PC-3 (cell line): ENCODE results near the gene WDR55. TPM values are rescaled to one million over a fixed set of nuclear protein-coding genes. Genes with fewer than 3 reads are reported as not detected.

ENCODE experiments used
- ATAC-seq: fragments of 200-7000 bp; cut with Tn5 transposase; 2 replicates; pipeline ENCODE4 v1.9.1; 2020; ENCODE audit warnings: mild to moderate bottlenecking, moderate library complexity
- BruUV-seq: library from RNA; stranded (reverse); fragments of 400-500 nt; replicated peaks from 2 replicates; lab custom pipeline; 2021; lab: Mats Ljungman, UMichigan
- CTCF ChIA-PET: fragments of 300-600 bp; sonication (Branson Sonifier 250); formaldehyde crosslinking; loops from one replicate; lab custom pipeline; 2022; ENCODE audit warnings: antibody characterized with exemption; lab: Charles Lee
- POLR2A ChIA-PET: fragments of 300-600 bp; sonication (Branson Sonifier 250); formaldehyde crosslinking; loops from one replicate; lab custom pipeline; 2022; ENCODE audit warnings: antibody characterized with exemption; ENCODE audit not compliant: unreplicated experiment; lab: Charles Lee
- DNase-seq: peaks from one replicate; pipeline ENCODE4 v3.0.0-alpha.2; 2015
- H2AFZ ChIP-seq: fragments of 300-600 bp; sonication (generic); 2 replicates; pipeline ENCODE4 v1.6.0; 2016; ENCODE audit warnings: antibody characterized with exemption, low read length
- H3F3A ChIP-seq: fragments of 300-600 bp; sonication (generic); one replicate; pipeline ENCODE4 v1.6.0; 2017; ENCODE audit warnings: antibody characterized with exemption, low read length, control low read depth, mild to moderate bottlenecking; ENCODE audit not compliant: unreplicated experiment
- H3K27ac ChIP-seq: fragments of 300-600 bp; sonication (generic); 2 replicates; pipeline ENCODE4 v1.5.1; 2016; ENCODE audit warnings: mild to moderate bottlenecking, low read length
- H3K27me3 ChIP-seq: fragments of 300-600 bp; sonication (generic); 2 replicates; pipeline ENCODE4 v1.6.1; 2016; ENCODE audit warnings: low read length, mixed read lengths
- H3K36me3 ChIP-seq: fragments of 300-600 bp; sonication (generic); 2 replicates; pipeline ENCODE4 v1.6.1; 2016; ENCODE audit warnings: low read depth, mixed run types, low read length, mixed read lengths
- H3K4me1 ChIP-seq: fragments of 300-600 bp; sonication (generic); 2 replicates; pipeline ENCODE4 v1.5.1; 2016; ENCODE audit warnings: low read length; ENCODE audit not compliant: insufficient read depth
- H3K4me2 ChIP-seq: fragments of 300-600 bp; sonication (generic); 2 replicates; pipeline ENCODE4 v1.6.0; 2016; ENCODE audit warnings: low read length
- H3K4me3 ChIP-seq: fragments of 300-600 bp; sonication (generic); 2 replicates; pipeline ENCODE4 v1.5.1; 2016; ENCODE audit warnings: mild to moderate bottlenecking, low read length, mixed read lengths
- H3K79me2 ChIP-seq: fragments of 300-600 bp; sonication (generic); 2 replicates; pipeline ENCODE4 v1.6.1; 2017; ENCODE audit warnings: low read length, mixed read lengths
- H3K9ac ChIP-seq: fragments of 300-600 bp; sonication (generic); 2 replicates; pipeline ENCODE4 v1.6.0; 2016; ENCODE audit warnings: mild to moderate bottlenecking, low read length
- H3K9me2 ChIP-seq: fragments of 300-600 bp; sonication (generic); replicated peaks from 2 replicates; pipeline ENCODE4 v1.6.1; 2016; ENCODE audit warnings: mixed run types, low read length, mixed read lengths
- H3K9me3 ChIP-seq: fragments of 300-600 bp; sonication (generic); 2 replicates; pipeline ENCODE4 v1.6.1; 2016; ENCODE audit warnings: low read length, mixed read lengths
- H4K20me1 ChIP-seq: fragments of 300-600 bp; sonication (generic); 2 replicates; pipeline ENCODE4 v1.6.1; 2016; ENCODE audit warnings: low read length, mixed read lengths
- EZH2 ChIP-seq: fragments of 300-600 bp; sonication (generic); IDR thresholded peaks from one replicate; pipeline ENCODE4 v1.6.1; 2017; ENCODE audit warnings: antibody characterized with exemption, mild to moderate bottlenecking, low read length; ENCODE audit not compliant: unreplicated experiment
- EZH2phosphoT487 ChIP-seq: fragments of 300-600 bp; sonication (generic); IDR thresholded peaks from 2 replicates; pipeline ENCODE4 v1.6.1; 2018; ENCODE audit warnings: mild to moderate bottlenecking, antibody characterized with exemption, low read length, borderline replicate concordance
- intact Hi-C: fragments of 100-400 bp; cut with micrococcal nuclease; formaldehyde crosslinking; loops from 2 replicates; pipeline ENCODE4 v1.9.0; 2023
- total RNA-seq: library from RNA; depleted of rRNA; stranded (reverse); fragments of >200 nt; gene quantifications from 2 replicates; pipeline ENCODE4 v1.2.3, GENCODE V29; 2014
- TF ChIP-seq, protein P1 (sequence below): fragments of 300-600 bp; sonication (generic); conservative IDR thresholded peaks from 2 replicates; pipeline ENCODE4 v1.5.1; 2017; ENCODE audit warnings: antibody characterized with exemption, low read depth, mild to moderate bottlenecking, low read length

WDR55 gene
- total RNA-seq, 1 experiment from 2014 or later, result 21.2 TPM

DNA sequence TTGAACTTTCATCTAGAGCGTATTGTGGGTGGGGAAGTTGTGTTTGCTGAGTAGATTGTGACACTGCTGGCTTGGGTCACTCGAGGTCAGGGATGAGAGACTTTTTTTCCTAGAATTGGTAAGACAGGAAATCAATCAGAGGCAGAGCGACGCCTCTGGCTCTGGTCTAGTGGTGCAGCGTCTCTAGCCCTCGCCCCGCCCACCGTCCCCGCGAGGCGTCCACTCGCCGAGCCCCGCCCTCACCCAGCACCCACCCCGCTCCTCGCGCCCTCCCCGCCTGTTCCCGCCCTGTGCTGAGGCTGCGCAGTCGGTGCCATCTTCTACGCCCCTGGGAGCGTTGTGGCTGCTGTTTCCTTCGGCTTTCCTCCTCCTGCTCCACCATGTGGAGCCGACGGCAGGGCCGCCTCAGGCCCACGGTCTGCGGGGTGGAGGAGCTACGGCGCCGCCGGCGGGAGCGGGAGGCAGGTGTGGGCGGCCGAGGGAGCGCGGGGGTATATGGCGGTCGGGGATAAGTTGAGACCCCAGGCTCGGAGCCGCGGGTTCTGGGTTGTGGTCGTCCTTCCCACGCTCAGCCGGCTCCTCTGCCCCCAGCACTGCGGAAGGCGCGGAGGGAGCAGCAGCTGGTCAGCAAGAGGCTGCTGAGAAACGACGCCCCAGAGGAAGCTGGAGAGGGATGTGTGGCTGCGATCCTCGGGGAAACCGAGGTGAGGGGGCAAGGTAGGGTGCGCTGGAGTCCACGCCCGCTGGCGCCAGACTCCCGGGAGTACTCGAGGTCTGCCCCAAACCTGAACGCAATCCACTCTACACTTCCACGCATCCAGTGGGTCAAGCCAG lies 25.3 kb upstream of the WDR55 start, which contains the start of gene TMCO6:
Gene TMCO6, plus strand, starts transcription at position 304 of the 834 bp plus-strand sequence. Its CDS starts 77 bp downstream, at position 381.
- Histone ChIP-seq H3K4me3 (peak within 1 kb of the TSS; percentile 97), H2AFZ (peak within 1 kb of the TSS; percentile 97), H3K9ac (peak within 1 kb of the TSS; percentile 94), H3K4me1 (peaks cover 9% of the 10 kb centered on the region; the same call in 1 of the 2 replicates), H3K79me2 (peaks cover 21% of the 10 kb centered on the region), H3K9me2 (no peaks in the 10 kb centered on the region), H3F3A (no peaks in the 10 kb centered on the region), H3K4me2 (peak within 1 kb of the TSS; percentile 99), H3K9me3 (no peaks in the 10 kb centered on the region), H3K36me3 (peaks cover 4% of the 10 kb centered on the region; the same call in 1 of the 2 replicates), H3K27ac (peak within 1 kb of the TSS; percentile 39; the same call in 1 of the 2 replicates), H4K20me1 (no peaks in the 10 kb centered on the region), H3K27me3 (no peaks in the 10 kb centered on the region)
- ChIA-PET CTCF (interaction anchor here (0.6 kb wide), 1 partner anchor 14 kb away, joined by 8 read pairs; no protein-coding TSS in a partner anchor), POLR2A (interaction anchor here (0.8 kb wide), 1 partner anchor 91 kb away, joined by 5 read pairs; no protein-coding TSS in a partner anchor)
- intact Hi-C loops, result loop anchor here (1.0 to 2.0 kb wide), 3 partner anchors 8 to 92 kb away; partner anchors contain the start of genes APBB3, EIF4EBP3, IK and NDUFA2
- DNase-seq (peak; percentile 93), ATAC-seq (peak; percentile 97)
- BruUV-seq, result TSS peak; percentile 54
- no peak for TF ChIP-seq EZH2phosphoT487
- TF ChIP-seq, protein P1, sequence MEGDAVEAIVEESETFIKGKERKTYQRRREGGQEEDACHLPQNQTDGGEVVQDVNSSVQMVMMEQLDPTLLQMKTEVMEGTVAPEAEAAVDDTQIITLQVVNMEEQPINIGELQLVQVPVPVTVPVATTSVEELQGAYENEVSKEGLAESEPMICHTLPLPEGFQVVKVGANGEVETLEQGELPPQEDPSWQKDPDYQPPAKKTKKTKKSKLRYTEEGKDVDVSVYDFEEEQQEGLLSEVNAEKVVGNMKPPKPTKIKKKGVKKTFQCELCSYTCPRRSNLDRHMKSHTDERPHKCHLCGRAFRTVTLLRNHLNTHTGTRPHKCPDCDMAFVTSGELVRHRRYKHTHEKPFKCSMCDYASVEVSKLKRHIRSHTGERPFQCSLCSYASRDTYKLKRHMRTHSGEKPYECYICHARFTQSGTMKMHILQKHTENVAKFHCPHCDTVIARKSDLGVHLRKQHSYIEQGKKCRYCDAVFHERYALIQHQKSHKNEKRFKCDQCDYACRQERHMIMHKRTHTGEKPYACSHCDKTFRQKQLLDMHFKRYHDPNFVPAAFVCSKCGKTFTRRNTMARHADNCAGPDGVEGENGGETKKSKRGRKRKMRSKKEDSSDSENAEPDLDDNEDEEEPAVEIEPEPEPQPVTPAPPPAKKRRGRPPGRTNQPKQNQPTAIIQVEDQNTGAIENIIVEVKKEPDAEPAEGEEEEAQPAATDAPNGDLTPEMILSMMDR, result peak; percentile 56

DNA sequence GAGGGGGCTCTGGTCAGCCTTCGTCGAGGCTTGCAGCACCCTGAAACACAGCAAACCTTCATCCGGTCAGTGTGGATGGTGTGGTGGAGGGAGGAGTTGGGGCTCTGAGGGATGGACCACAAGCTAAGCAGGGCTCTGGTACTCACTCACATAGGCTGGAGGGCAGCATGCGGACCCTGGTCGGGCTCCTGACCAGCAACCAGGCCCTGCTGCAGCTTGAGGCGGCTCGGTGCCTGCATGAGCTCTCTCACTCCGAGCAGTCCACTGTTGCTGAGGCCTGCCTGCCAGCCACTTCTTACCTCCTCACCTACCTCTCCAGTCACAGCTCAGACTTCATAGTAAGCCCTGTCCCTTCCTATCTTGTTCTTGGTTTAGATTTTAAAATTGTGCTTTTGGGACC lies 23.0 kb upstream of the WDR55 start:
- no peak for DNase-seq
- no peaks in the 10 kb centered on the region for H3F3A ChIP-seq

More for the DNA sequence above, 23.0 kb upstream of the WDR55 start:
- POLR2A ChIA-PET, result no interaction called here
- no peaks in the 10 kb centered on the region; the same call in 1 of the 2 replicates for H4K20me1 ChIP-seq
- H3K4me1 ChIP-seq, result peaks cover 15% of the 10 kb centered on the region; the same call in 1 of the 2 replicates
- no peak overlapping the region for H3K4me3 ChIP-seq
- TF ChIP-seq, protein P1, result no peak
- TF ChIP-seq EZH2phosphoT487 (no peak), EZH2 (no peak)
- H2AFZ ChIP-seq, result no peak overlapping the region
- H3K36me3 ChIP-seq, result peaks cover 11% of the 10 kb centered on the region; the same call in 1 of the 2 replicates
- no peak overlapping the region for H3K9ac ChIP-seq
- H3K4me2 ChIP-seq, result no peak overlapping the region
- no TSS peak for BruUV-seq
- intact Hi-C loops, result no loop called here
- no peaks in the 10 kb centered on the region for H3K9me3 ChIP-seq
- no peaks in the 10 kb centered on the region for H3K9me2 ChIP-seq
- CTCF ChIA-PET, result no interaction called here
- H3K27ac ChIP-seq, result no peak overlapping the region
- no peaks in the 10 kb centered on the region for H3K27me3 ChIP-seq
- ATAC-seq, result no peak
- peaks cover 42% of the 10 kb centered on the region for H3K79me2 ChIP-seq
